ENCODE measurements around the gene C10orf90. TPM values are rescaled to one million over a fixed set of nuclear protein-coding genes. Genes with fewer than 3 reads are reported as not detected.

Gene C10orf90
- total and polyA plus RNA-seq, 2 of the 8 experiments (the other 6 are each of a cell fraction or from before 2014, with no cell fraction given) = 0.21 TPM; not detected in 1

GRCh38 chr10:126565871-126566270 is 104.6 kb downstream of the C10orf90 start (continued):
- TF ChIP-seq RAD21 (IDR thresholded peaks at IDR 0.05 in 1 of 2, conservative IDR thresholded peaks at IDR 0.05 in 1 of 2; ENCODE audit: low read depth in 2 of 2, low read length in 2 of 2) (no peak), JUND (IDR thresholded peaks at IDR 0.05; ENCODE audit: low read length) (no peak), KDM1A (IDR thresholded peaks at IDR 0.05; ENCODE audit: borderline replicate concordance, low read length) (no peak)

Data from H1 (cell line).